HFF-Myc (cell line): Measurements from ENCODE around the gene GTF2F2.

Experiments
- DNase-seq: peaks from one replicate; pipeline ENCODE4 v3.0.0-alpha.2; 2011; ENCODE audit warnings: low read depth; ENCODE audit errors: extremely low read depth
- H3K4me3 ChIP-seq: replicated peaks from 2 replicates; pipeline ENCODE4 v1.5.1; 2011; ENCODE audit warnings: low read depth, mild to moderate bottlenecking, control low read depth, low read length
- TF ChIP-seq, protein P1 (sequence below): IDR thresholded peaks from 2 replicates; pipeline ENCODE4 v1.5.1; 2012; ENCODE audit warnings: mild to moderate bottlenecking, low read depth, low read length, control low read depth; ENCODE audit errors: missing control alignments

Gene GTF2F2

GRCh38 chr13:45229172-45229571 lies 108.9 kb downstream of the GTF2F2 start:
- H3K4me3 ChIP-seq: no peak overlapping the region
- TF ChIP-seq, protein P1, sequence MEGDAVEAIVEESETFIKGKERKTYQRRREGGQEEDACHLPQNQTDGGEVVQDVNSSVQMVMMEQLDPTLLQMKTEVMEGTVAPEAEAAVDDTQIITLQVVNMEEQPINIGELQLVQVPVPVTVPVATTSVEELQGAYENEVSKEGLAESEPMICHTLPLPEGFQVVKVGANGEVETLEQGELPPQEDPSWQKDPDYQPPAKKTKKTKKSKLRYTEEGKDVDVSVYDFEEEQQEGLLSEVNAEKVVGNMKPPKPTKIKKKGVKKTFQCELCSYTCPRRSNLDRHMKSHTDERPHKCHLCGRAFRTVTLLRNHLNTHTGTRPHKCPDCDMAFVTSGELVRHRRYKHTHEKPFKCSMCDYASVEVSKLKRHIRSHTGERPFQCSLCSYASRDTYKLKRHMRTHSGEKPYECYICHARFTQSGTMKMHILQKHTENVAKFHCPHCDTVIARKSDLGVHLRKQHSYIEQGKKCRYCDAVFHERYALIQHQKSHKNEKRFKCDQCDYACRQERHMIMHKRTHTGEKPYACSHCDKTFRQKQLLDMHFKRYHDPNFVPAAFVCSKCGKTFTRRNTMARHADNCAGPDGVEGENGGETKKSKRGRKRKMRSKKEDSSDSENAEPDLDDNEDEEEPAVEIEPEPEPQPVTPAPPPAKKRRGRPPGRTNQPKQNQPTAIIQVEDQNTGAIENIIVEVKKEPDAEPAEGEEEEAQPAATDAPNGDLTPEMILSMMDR: no peak
- no peak for DNase-seq

- TF ChIP-seq, protein P1: no peak
- DNase-seq: no peak
- H3K4me3 ChIP-seq: no peak overlapping the region
Observed at GRCh38 chr13:45231305-45231704, 111.0 kb downstream of the GTF2F2 start.

DNA sequence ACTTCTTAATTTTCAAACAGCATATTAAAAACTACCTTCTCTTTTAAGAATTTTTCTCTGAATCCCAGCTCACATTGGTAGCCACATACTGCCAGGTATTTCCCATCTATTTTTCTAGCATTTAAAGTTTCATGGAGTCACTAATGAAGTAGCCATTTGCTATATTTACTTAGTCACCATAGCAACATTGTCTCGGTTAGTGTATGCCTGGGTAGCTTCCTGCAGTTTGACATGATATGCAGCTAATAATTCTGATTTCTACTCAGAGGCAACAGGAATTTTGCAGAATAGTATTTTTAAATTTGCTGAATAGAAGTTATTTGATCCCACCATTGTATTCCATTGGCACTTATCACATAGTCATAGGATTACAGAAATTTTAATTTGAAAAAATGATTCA lies 111.4 kb downstream of the GTF2F2 start:
- no peak for DNase-seq
- TF ChIP-seq, protein P1: no peak
- no peak overlapping the region for H3K4me3 ChIP-seq

DNA sequence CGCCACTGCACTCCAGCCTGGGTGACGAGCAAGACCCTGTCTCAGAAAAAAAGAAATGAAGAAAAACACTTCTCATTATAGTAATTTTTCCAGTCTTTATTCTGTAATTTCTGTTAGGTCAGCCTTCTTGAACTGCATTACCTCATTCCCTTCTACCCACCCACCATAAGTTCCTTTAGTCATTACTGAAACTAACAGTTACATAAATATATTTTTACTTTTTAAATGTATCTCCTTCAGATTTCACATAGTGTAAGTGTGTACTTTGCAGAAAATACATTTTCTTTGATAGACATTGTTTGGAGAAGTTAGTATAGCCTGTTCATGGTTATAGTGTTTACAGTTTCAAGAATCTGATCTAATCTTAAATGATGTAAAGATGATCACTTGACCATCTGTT lies 112.3 kb downstream of the GTF2F2 start:
- H3K4me3 ChIP-seq: no peak overlapping the region
- TF ChIP-seq, protein P1: no peak
- DNase-seq: no peak

DNA sequence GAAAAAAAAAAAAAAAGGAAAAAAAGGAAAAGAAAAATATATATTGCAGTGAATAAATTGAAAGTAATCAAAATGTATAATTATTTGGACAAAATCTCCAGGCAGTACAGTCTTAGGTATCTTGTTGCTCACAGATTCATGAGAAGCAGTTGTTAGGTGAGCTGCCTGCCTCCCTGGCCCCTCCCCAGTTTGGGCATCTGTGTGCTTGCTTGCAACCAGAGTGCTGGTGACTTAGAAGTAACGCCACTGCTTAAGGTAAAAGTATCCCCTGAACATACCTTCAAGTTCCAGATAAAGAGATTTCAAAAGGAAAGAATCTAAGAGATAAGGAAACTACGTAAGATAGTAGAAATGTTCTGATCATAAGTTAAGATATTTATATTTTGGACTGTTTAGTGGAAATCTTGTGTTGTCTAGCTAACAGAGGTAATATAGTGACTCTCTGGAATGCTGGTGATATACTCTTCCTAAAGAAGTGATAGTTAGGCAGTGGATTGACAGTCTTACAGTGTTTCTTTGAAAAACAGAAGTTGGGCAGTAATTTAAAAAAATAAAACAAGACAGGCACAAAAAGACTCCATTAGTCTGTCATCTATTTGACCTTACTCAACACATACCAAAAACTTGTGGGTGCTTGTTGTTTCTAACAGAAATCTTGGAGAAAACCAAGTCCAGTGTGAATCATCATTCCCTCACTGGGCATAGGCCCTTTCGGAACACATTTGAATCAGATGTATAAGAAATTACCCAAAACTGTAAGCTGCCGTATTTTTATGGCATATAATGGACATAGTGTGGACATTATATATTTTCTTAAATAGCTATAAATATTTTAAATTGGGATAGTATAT lies 118.9 kb downstream of the GTF2F2 start:
- DNase-seq: no peak
- TF ChIP-seq, protein P1: no peak

GRCh38 chr13:45240143-45240542 lies 119.8 kb downstream of the GTF2F2 start:
- TF ChIP-seq, protein P1: no peak
- H3K4me3 ChIP-seq: no peak overlapping the region
- DNase-seq: no peak

More for the DNA sequence above, 118.9 kb downstream of the GTF2F2 start:
- no peak overlapping the region for H3K4me3 ChIP-seq
